ENCODE data around the gene MXD1. TPM values are rescaled to one million over a fixed set of nuclear protein-coding genes. Genes with fewer than 3 reads are reported as not detected.
A peak's percentile ranks its signal among the peaks of the same experiment; 100 is the strongest.

Gene MXD1
- total RNA-seq, 1 experiment from 2014 or later, result 71.8 TPM

GRCh38 chr2:69911985-69912563 lies 2.8 kb upstream of the MXD1 start:
- TF ChIP-seq CTCF (IDR thresholded peaks at IDR 0.05; ENCODE audit: unreplicated experiment), result peak; percentile 57
- no peaks in the 10 kb centered on the region for H3K9me3 Mint-ChIP-seq (ENCODE audit: unreplicated experiment)
- peaks cover 30% of the 10 kb centered on the region for H3K36me3 Mint-ChIP-seq (ENCODE audit: insufficient read depth, unreplicated experiment)
- intact Hi-C loops (cut with micrococcal nuclease), result loop anchor here (10.0 kb wide), 1 partner anchor 733 kb away; no protein-coding TSS in a partner anchor
- ChIA-PET CTCF (interaction anchor here (0.6 to 6.8 kb wide), 16 partner anchors 11 to 391 kb away, joined by 3 to 106 read pairs (median 4); no protein-coding TSS in a partner anchor), POLR2A (interaction anchor here (0.6 to 9.2 kb wide), 9 partner anchors 10 to 278 kb away, joined by 3 to 319 read pairs (median 51); partner anchors contain the start of genes ANXA4, C2orf42, PCBP1 and SNRNP27)
- H3K27me3 Mint-ChIP-seq (ENCODE audit: insufficient read depth, unreplicated experiment), result no peaks in the 10 kb centered on the region
- peak; percentile 71 for DNase-seq (ENCODE audit: unreplicated experiment)
- no TSS peak for BruUV-seq (replicated peaks)
- no peak overlapping the region for H3K27ac Mint-ChIP-seq (ENCODE audit: low read depth, unreplicated experiment)
- H3K4me1 Mint-ChIP-seq (ENCODE audit: insufficient read depth, unreplicated experiment), result peaks cover 10% of the 10 kb centered on the region
- H3K4me3 Mint-ChIP-seq (ENCODE audit: unreplicated experiment), result no peak overlapping the region

GRCh38 chr2:69914164-69914949 lies 552 bp upstream of the MXD1 start:
- no peaks in the 10 kb centered on the region for H3K27me3 Mint-ChIP-seq (ENCODE audit: insufficient read depth, unreplicated experiment)
- no peaks in the 10 kb centered on the region for H3K9me3 Mint-ChIP-seq (ENCODE audit: unreplicated experiment)
- intact Hi-C loops (cut with micrococcal nuclease), result loop anchor here (1.0 to 10.0 kb wide), 6 partner anchors 157 to 730 kb away; partner anchors contain the start of genes SNRPG and TIA1
- POLR2A ChIA-PET, result interaction anchor here (0.6 to 9.2 kb wide), 49 partner anchors 9 to 1069 kb away, joined by 3 to 319 read pairs (median 5); partner anchors contain the start of genes ANXA4, C2orf42, FAM136A and NFU1
- TF ChIP-seq CTCF (IDR thresholded peaks at IDR 0.05; ENCODE audit: unreplicated experiment), result no peak
- H3K4me3 Mint-ChIP-seq (ENCODE audit: unreplicated experiment), result peak overlapping the region; percentile 78
- CTCF ChIA-PET, result interaction anchor here (0.6 to 6.8 kb wide), 10 partner anchors 125 to 277 kb away, joined by 3 to 106 read pairs (median 6); no protein-coding TSS in a partner anchor
- TSS peak; percentile 73 for BruUV-seq (replicated peaks)
- H3K36me3 Mint-ChIP-seq (ENCODE audit: insufficient read depth, unreplicated experiment), result peaks cover 22% of the 10 kb centered on the region
- peak; percentile 100 for DNase-seq (ENCODE audit: unreplicated experiment)
- peaks cover 24% of the 10 kb centered on the region for H3K4me1 Mint-ChIP-seq (ENCODE audit: insufficient read depth, unreplicated experiment)
- H3K27ac Mint-ChIP-seq (ENCODE audit: low read depth, unreplicated experiment), result peak overlapping the region; percentile 46

- DNase-seq (ENCODE audit: unreplicated experiment), result no peak
- Mint-ChIP-seq H3K9me3 (ENCODE audit: unreplicated experiment) (no peaks in the 10 kb centered on the region), H3K27me3 (ENCODE audit: insufficient read depth, unreplicated experiment) (no peaks in the 10 kb centered on the region), H3K4me1 (ENCODE audit: insufficient read depth, unreplicated experiment) (peaks cover 24% of the 10 kb centered on the region), H3K4me3 (ENCODE audit: unreplicated experiment) (peak overlapping the region; percentile 78), H3K27ac (ENCODE audit: low read depth, unreplicated experiment) (peak overlapping the region; percentile 39), H3K36me3 (ENCODE audit: insufficient read depth, unreplicated experiment) (peaks cover 33% of the 10 kb centered on the region)
- no peak for TF ChIP-seq CTCF (IDR thresholded peaks at IDR 0.05; ENCODE audit: unreplicated experiment)
- POLR2A ChIA-PET, result interaction anchor here (0.5 to 9.2 kb wide), 24 partner anchors 9 to 377 kb away, joined by 3 to 319 read pairs (median 6); partner anchors contain the start of genes ANXA4, C2orf42, PCBP1 and PCYOX1
- TSS peak; percentile 35 for BruUV-seq (replicated peaks)
- CTCF ChIA-PET, result interaction anchor here (0.7 to 2.6 kb wide), 7 partner anchors 153 to 303 kb away, joined by 3 to 7 read pairs (median 4); no protein-coding TSS in a partner anchor
- intact Hi-C loops (cut with micrococcal nuclease), result loop anchor here (2.0 to 10.0 kb wide), 2 partner anchors 19 to 729 kb away; no protein-coding TSS in a partner anchor
These were observed 1.2 kb downstream of the MXD1 start for GRCh38 chr2:69916106-69916505.
